Measurements from ENCODE around the gene SLC44A1.

The SLC44A1 gene

GRCh38 chr9:105421864-105422263 lies 177.4 kb downstream of the SLC44A1 start:
- DNase-seq (ENCODE audit: low read depth in 1 of 2, low spot score in 1 of 2) = no peak

GRCh38 chr9:105425816-105426433 lies 181.5 kb downstream of the SLC44A1 start:
- DNase-seq (ENCODE audit: low read depth in 1 of 2, low spot score in 1 of 2) = no peak

GRCh38 chr9:105426657-105427056 lies 182.2 kb downstream of the SLC44A1 start:
- no peak for DNase-seq (ENCODE audit: low read depth in 1 of 2, low spot score in 1 of 2)

GRCh38 chr9:105431424-105432246 lies 187.2 kb downstream of the SLC44A1 start:
- DNase-seq (ENCODE audit: low read depth in 1 of 2, low spot score in 1 of 2) = no peak

- no peak for DNase-seq (ENCODE audit: low read depth in 1 of 2, low spot score in 1 of 2)
These were observed 187.9 kb downstream of the SLC44A1 start for GRCh38 chr9:105432247-105432842.

- no peak for DNase-seq (ENCODE audit: low read depth in 1 of 2, low spot score in 1 of 2)
These were observed 191.0 kb downstream of the SLC44A1 start for GRCh38 chr9:105435453-105435852.

- DNase-seq (ENCODE audit: low read depth in 1 of 2, low spot score in 1 of 2) = no peak
These were observed 192.3 kb downstream of the SLC44A1 start for GRCh38 chr9:105436783-105437182.

GRCh38 chr9:105437704-105438103 lies 193.3 kb downstream of the SLC44A1 start:
- DNase-seq (ENCODE audit: low read depth in 1 of 2, low spot score in 1 of 2) = no peak

GRCh38 chr9:105438141-105438806 lies 193.8 kb downstream of the SLC44A1 start:
- DNase-seq (ENCODE audit: low read depth in 1 of 2, low spot score in 1 of 2) = no peak

- no peak for DNase-seq (ENCODE audit: low read depth in 1 of 2, low spot score in 1 of 2)
These were observed 195.0 kb downstream of the SLC44A1 start for GRCh38 chr9:105439428-105439827.

- no peak for DNase-seq (ENCODE audit: low read depth in 1 of 2, low spot score in 1 of 2)
These were observed 197.2 kb downstream of the SLC44A1 start for GRCh38 chr9:105441616-105442160.

GRCh38 chr9:105443121-105443520 lies 198.7 kb downstream of the SLC44A1 start:
- DNase-seq (ENCODE audit: low read depth in 1 of 2, low spot score in 1 of 2) = no peak

GRCh38 chr9:105444130-105444529 lies 199.7 kb downstream of the SLC44A1 start:
- DNase-seq (ENCODE audit: low read depth in 1 of 2, low spot score in 1 of 2) = no peak

GRCh38 chr9:105445203-105445881 lies 200.9 kb downstream of the SLC44A1 start:
- no peak for DNase-seq (ENCODE audit: low read depth in 1 of 2, low spot score in 1 of 2)

GRCh38 chr9:105447386-105447813 lies 202.9 kb downstream of the SLC44A1 start:
- DNase-seq (ENCODE audit: low read depth in 1 of 2, low spot score in 1 of 2) = no peak

- peak; percentile 45 to 62 for DNase-seq (ENCODE audit: low read depth in 1 of 2, low spot score in 1 of 2)
These were observed 203.7 kb downstream of the SLC44A1 start, which contains the start of gene FSD1L for GRCh38 chr9:105447814-105448812. Gene FSD1L, plus strand, starts transcription at chr9:105448034. Its CDS starts 187 bp downstream, at chr9:105448221.

GRCh38 chr9:105449081-105449480 lies 204.6 kb downstream of the SLC44A1 start:
- DNase-seq (ENCODE audit: low read depth in 1 of 2, low spot score in 1 of 2) = no peak

GRCh38 chr9:105452185-105452584 lies 207.7 kb downstream of the SLC44A1 start:
- no peak for DNase-seq (ENCODE audit: low read depth in 1 of 2, low spot score in 1 of 2)

- no peak for DNase-seq (ENCODE audit: low read depth in 1 of 2, low spot score in 1 of 2)
These were observed 211.5 kb downstream of the SLC44A1 start for GRCh38 chr9:105455836-105456475.

Measured in activated T-helper 1 cell treated with anti-CD3 and anti-CD28 coated beads, Interleukin-2, amount 50 U/mL, for 16 hours (primary cell).